Transverse colon (tissue), 4 donors: Measurements from ENCODE around the gene CABP7. TPM values are rescaled to one million over a fixed set of nuclear protein-coding genes. Genes with fewer than 3 reads are reported as not detected.
A peak's percentile ranks its signal among the peaks of the same experiment; 100 is the strongest.

ENCODE experiments used
- DNase-seq: peaks from one replicate; pipeline ENCODE4 v3.0.0-alpha.2; 2019
- H3K27ac ChIP-seq, 4 donors: fragments of 200-600 bp; sonication (generic); 2 replicates each; pipeline ENCODE4 v1.5.1; 2016 to 2018; ENCODE audit warnings: inconsistent platforms in 4 of 4
- H3K27me3 ChIP-seq: fragments of 200-600 bp; sonication (generic); 2 replicates; pipeline ENCODE4 v1.5.1; 2017; ENCODE audit warnings: inconsistent platforms
- H3K36me3 ChIP-seq, 4 donors: fragments of 200-600 bp; sonication (generic); 2 replicates each; pipeline ENCODE4 v1.5.1; 2017 to 2019; ENCODE audit warnings: inconsistent platforms in 4 of 4
- H3K4me1 ChIP-seq, 4 donors: fragments of 200-600 bp; sonication (generic); 2 replicates each; pipeline ENCODE4 v1.5.1; 2017 to 2020; ENCODE audit warnings: inconsistent platforms in 4 of 4
- H3K4me3 ChIP-seq, 4 donors: fragments of 200-600 bp; sonication (generic); 1 replicate in 1 of 4; 2 replicates in 3 of 4; pipeline versions ENCODE4 v1.5.1 to v1.6.1; 2017 to 2019; ENCODE audit warnings: inconsistent platforms in 4 of 4
- H3K9me3 ChIP-seq, 2 donors: fragments of 200-600 bp; sonication (generic); 2 replicates each; pipeline ENCODE4 v1.5.1; 2017 to 2019; ENCODE audit warnings: inconsistent platforms in 2 of 2
- EP300 ChIP-seq: sonication (generic); formaldehyde crosslinking; IDR thresholded peaks from one replicate; pipeline ENCODE4 v1.6.1; 2017; ENCODE audit warnings: antibody characterized with exemption, low read depth
- POLR2A ChIP-seq: fragments of 450-650 bp; IDR thresholded peaks from one replicate; pipeline ENCODE4 v1.6.1; 2016; ENCODE audit warnings: antibody characterized with exemption, mild to moderate bottlenecking, moderate library complexity
- POLR2AphosphoS5 ChIP-seq, 3 donors: sonication (generic); formaldehyde crosslinking; IDR thresholded peaks; one replicate each; pipeline ENCODE4 v1.6.1; 2016; ENCODE audit warnings: antibody characterized with exemption in 3 of 3
- WGBS, 2 donors: methylation state at CpG; one replicate each; pipeline ENCODE4 v1.1.5; 2018; ENCODE audit warnings: low coverage in 1 of 2; 5-methylcytosine and 5-hydroxymethylcytosine counted together
- in situ Hi-C, 4 donors: fragments of 200-750 bp; cut with MboI; loops; one replicate each; pipeline versions ENCODE4 v1.15.0 to v1.15.1; 2017; ENCODE audit warnings: low sequenced_read_pairs in 3 of 4, low pct_ligation_motif_present in 1 of 4, low pct_unique_long_range_greater_than_20kb in 1 of 4
- intact Hi-C: fragments of 100-400 bp; cut with DNase I; formaldehyde crosslinking; loops from one replicate; pipeline ENCODE4 v1.15.1; 2023; ENCODE audit warnings: low total_unique reads
- total RNA-seq, 4 donors: library from RNA; depleted of rRNA; stranded (reverse); fragments of >200 nt; gene quantifications; one replicate each; pipeline ENCODE4 v1.1.0, GENCODE V29; 2016
- TF ChIP-seq, protein P1 (sequence below), 5 experiments: fragments of 200-600 bp in 3 of 5; fragments of 450-650 bp in 2 of 5; sonication (generic) in 3 of 5; IDR thresholded peaks; 1 replicate in 2 of 5; 2 replicates in 3 of 5; pipeline ENCODE4 v1.5.1; 2016 to 2017; ENCODE audit warnings: antibody characterized with exemption in 5 of 5, inconsistent platforms in 3 of 5, mild to moderate bottlenecking in 2 of 5, moderate library complexity in 1 of 5

CABP7 gene
- total RNA-seq, 4 donors from 2014 or later, result not detected

DNA sequence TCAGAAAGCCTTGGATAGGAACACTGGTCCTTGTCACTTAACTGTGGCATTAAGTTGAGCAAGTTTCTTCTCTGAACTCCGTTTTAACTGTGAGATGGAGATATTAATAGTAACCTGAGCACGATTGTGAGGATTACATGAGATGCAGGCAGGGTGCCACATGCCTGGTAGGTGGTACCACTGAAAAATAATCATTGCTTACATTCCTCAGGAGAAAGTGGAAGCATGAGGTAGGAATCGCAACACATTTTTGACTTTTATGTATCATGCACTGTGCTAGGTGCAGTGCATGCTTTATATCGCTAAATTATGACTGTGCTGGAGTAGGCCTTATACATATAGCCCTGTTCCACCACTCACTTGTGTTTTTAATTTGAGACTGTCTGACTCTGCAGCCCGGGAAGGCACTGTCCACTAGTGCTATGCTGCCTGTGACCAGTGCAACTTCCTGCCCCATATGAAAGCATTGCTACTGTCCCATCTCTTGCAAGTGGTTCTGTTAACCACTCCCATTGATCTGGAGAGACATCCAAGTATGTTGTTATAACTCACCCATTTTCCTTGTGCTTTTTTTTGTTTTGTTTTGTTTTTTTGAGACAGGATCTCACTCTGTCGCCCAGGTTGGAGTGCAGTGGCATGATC lies 48.4 kb downstream of the CABP7 start:
- Histone ChIP-seq H3K9me3 (no peaks in the 10 kb centered on the region), H3K36me3 (peaks cover 0 to 11% (median 6%) of the 10 kb centered on the region in 4 donors), H3K27ac (peak overlapping the region; percentile 86 to 90 (median 88)), H3K27me3 (no peaks in the 10 kb centered on the region), H3K4me3 (peak overlapping the region; percentile 47 to 78 (median 73)), H3K4me1 (peaks cover 16 to 25% (median 20%) of the 10 kb centered on the region in 4 donors)
- intact Hi-C loops, result no loop called here
- no peak for DNase-seq
- in situ Hi-C loops, result no loop called here
- WGBS, 2 donors, result 35 to 80% methylated on average over 1 to 6 of the region's 6 CpGs
- TF ChIP-seq POLR2AphosphoS5 (IDR thresholded peaks at IDR 0.05) (no peak), POLR2A (no peak), EP300 (no peak)
- TF ChIP-seq, protein P1, sequence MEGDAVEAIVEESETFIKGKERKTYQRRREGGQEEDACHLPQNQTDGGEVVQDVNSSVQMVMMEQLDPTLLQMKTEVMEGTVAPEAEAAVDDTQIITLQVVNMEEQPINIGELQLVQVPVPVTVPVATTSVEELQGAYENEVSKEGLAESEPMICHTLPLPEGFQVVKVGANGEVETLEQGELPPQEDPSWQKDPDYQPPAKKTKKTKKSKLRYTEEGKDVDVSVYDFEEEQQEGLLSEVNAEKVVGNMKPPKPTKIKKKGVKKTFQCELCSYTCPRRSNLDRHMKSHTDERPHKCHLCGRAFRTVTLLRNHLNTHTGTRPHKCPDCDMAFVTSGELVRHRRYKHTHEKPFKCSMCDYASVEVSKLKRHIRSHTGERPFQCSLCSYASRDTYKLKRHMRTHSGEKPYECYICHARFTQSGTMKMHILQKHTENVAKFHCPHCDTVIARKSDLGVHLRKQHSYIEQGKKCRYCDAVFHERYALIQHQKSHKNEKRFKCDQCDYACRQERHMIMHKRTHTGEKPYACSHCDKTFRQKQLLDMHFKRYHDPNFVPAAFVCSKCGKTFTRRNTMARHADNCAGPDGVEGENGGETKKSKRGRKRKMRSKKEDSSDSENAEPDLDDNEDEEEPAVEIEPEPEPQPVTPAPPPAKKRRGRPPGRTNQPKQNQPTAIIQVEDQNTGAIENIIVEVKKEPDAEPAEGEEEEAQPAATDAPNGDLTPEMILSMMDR (IDR thresholded peaks at IDR 0.05), result no peak

DNA sequence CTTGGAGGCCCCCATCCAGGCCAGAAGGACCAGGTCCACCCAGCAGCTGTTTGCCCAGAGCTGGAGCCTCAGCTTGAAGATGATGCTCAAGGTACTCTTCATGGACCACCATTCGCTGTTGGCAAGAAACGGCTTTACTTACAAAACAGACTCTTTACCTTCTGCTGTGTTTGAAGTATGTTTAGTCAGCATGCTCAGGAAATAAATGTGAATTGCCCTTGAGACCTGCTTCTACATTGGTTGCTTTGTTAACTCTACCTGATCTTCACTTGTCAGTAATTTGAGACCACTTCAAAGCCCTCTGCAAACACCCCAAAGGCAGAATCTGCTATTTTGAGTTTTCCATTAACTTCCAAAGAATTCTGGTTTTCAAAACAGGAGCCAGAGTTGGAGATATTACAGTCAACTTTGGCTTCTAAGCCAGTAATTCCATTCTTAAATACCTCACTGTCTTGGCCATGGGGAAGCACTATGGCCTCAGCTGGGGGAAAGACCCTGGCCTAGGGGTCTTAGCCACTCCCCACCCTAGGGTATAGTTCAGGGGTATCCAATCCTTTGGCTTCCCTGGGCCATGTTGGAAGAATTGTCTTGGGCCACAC lies 50.0 kb downstream of the CABP7 start:
- Histone ChIP-seq H3K27ac (no peak overlapping the region), H3K9me3 (no peaks in the 10 kb centered on the region), H3K36me3 (peaks cover 0 to 11% (median 6%) of the 10 kb centered on the region in 4 donors), H3K27me3 (no peaks in the 10 kb centered on the region), H3K4me3 (no peak overlapping the region), H3K4me1 (peaks cover 16 to 25% (median 20%) of the 10 kb centered on the region in 4 donors)
- no peak for TF ChIP-seq EP300
- TF ChIP-seq, protein P1 (IDR thresholded peaks at IDR 0.05), result no peak
- TF ChIP-seq POLR2A, result no peak
- TF ChIP-seq POLR2AphosphoS5 (IDR thresholded peaks at IDR 0.05), result no peak
- intact Hi-C loops, result no loop called here
- DNase-seq, result no peak
- in situ Hi-C loops, result no loop called here
- 87% methylated on average over 2 of the region's 2 CpGs; no CpG with 5 or more reads in 1 of the 2 donors for WGBS, 2 donors

DNA sequence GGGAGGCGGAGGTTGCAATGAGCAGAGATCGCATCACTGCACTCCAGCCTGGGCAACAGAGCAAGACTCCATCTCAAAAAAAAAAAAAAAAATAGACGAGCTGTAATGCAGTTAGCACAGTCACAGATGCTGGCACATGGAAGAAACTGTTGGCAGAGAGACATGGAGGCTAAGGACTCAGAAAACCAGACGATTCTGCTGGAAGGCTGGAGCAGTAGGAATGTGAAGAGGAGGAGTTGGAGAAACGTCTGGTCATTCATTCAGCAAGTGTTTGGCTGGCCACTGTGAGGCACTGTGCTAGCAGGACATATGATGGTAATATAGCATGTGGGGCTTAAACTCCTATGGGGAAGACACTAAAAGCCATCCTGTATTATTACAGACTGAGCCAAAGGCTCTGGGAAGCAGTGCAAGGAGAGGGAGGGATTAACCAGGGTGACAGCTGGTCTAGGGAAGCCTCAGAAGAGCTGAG lies 52.4 kb downstream of the CABP7 start:
- Histone ChIP-seq H3K27ac (no peak overlapping the region), H3K27me3 (no peaks in the 10 kb centered on the region), H3K9me3 (no peaks in the 10 kb centered on the region), H3K4me3 (no peak overlapping the region), H3K36me3 (peaks cover 0 to 11% (median 6%) of the 10 kb centered on the region in 4 donors), H3K4me1 (peaks cover 8 to 13% (median 11%) of the 10 kb centered on the region in 4 donors)
- in situ Hi-C loops (no loop called here), intact Hi-C loops (no loop called here)
- no peak for TF ChIP-seq POLR2AphosphoS5 (IDR thresholded peaks at IDR 0.05)
- TF ChIP-seq, protein P1 (IDR thresholded peaks at IDR 0.05), result peak in 2 of 5 experiments; percentile 12 to 22
- DNase-seq, result peak; percentile 23
- 39 to 51% methylated on average over 5 of the region's 5 CpGs for WGBS, 2 donors

DNA sequence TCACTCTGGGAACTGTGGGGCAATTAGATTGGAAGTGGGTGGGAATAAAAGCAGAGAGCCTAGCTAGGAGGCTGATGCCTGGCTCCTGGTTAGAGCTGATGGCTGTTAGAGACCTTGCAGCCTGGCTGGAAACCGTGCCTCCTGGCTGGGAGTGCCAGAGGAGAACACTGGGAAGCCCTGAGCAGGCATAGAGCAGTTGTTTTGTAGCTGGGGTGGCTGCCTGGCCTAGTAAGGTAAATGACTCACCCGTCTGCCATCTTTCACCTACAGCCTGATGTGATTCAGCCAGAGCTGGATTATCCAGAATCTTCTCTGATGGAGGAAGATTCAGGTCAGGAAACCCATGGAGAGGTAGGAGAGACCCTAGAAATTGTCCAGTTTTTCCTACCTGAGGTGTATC lies 53.4 kb downstream of the CABP7 start:
- Histone ChIP-seq H3K36me3 (peaks cover 0 to 11% (median 6%) of the 10 kb centered on the region in 4 donors), H3K9me3 (no peaks in the 10 kb centered on the region), H3K27me3 (no peaks in the 10 kb centered on the region), H3K27ac (no peak overlapping the region), H3K4me1 (peaks cover 4 to 8% (median 7%) of the 10 kb centered on the region in 4 donors), H3K4me3 (no peak overlapping the region)
- in situ Hi-C loops, result no loop called here
- no peak for DNase-seq
- intact Hi-C loops, result no loop called here
- WGBS, 2 donors, result 73% methylated on average over 2 of the region's 2 CpGs; no CpG with 5 or more reads in 1 of the 2 donors
- TF ChIP-seq POLR2AphosphoS5 (IDR thresholded peaks at IDR 0.05), result no peak
- TF ChIP-seq, protein P1 (IDR thresholded peaks at IDR 0.05), result no peak
- no peak for TF ChIP-seq POLR2A
- TF ChIP-seq EP300, result no peak
